ENCODE data around the gene RAB3A. TPM values are rescaled to one million over a fixed set of nuclear protein-coding genes. Genes with fewer than 3 reads are reported as not detected.

RAB3A gene
- total and polyA plus RNA-seq, 7 experiments from 2014 or later: 1.9 to 16.7 (median 7.5) TPM

DNA sequence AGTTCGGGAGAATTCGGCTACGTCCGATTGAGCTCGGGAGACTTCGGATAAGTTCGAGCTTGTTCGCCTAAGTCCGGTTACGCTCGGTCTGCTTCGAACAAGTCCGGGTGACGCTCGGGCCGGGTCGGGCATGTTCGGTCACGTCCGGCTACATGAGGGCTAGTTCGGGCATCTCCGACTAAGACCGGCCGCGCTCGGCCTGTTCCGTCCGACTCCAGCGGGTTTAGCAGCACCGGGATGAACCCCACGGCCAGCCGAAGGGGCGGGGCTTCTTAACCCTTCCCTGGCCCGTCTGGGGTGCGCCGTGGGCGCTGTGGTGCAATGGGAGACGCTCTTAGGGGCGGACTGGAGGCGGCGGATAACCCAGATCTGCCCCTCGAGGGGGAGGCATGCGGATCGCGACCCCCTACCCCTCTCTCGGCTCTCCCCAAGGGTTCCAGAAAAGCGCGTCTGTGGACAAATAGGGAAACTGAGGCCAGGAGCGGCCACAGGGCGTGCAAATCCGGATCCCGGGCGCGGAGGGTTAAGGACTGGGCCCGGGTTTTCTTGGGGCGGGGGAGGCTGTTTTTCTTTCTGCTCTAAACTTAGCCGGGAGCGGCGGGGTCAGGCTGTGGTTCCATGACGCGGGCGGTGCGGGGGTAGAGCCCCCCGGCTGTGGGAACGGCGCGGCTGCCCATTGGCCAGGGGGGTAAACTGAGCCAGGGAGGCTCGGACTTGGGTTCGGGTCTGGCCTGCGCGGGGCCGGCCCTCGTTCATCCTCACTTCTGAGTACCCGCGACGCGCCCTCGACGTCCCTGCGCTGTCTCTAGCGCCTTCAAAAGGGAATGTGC is 20.9 kb upstream of the RAB3A start:
- ChIA-PET POLR2A (interaction anchor here (1.0 to 1.3 kb wide), 2 partner anchors 33 to 55 kb away, joined by 3 to 4 read pairs; no protein-coding TSS in a partner anchor), CTCF (interaction anchor here (0.6 to 1.4 kb wide), 3 partner anchors 8 to 963 kb away, joined by 3 to 7 read pairs (median 3); no protein-coding TSS in a partner anchor)
- peak overlapping the region; percentile 46 for H3K4me3 ChIP-seq (ENCODE audit: low read length)
- H3K36me3 ChIP-seq (ENCODE audit: control insufficient read depth in 2 of 3, insufficient read depth in 3 of 3, low read length in 3 of 3): no peaks in the 10 kb centered on the region
- ATAC-seq (peak; percentile 98), DNase-seq (peak; percentile 65 to 87 (median 80))
- Mint-ChIP-seq H3K27me3 (peaks cover 43 to 66% (median 56%) of the 10 kb centered on the region in 5 donors), H3K4me3 (peak overlapping the region; percentile 80 to 90 (median 87)), H3K9me3 (peaks cover 0 to 2% (median 0%) of the 10 kb centered on the region in 11 donors), H3K4me1 (peaks cover 11 to 25% (median 20%) of the 10 kb centered on the region in 7 donors), H3K27ac (peak overlapping the region in 2 of 9 donors; percentile 41 to 68), H3K36me3 (peaks cover 0 to under 1% (median 0%) of the 10 kb centered on the region in 5 donors)
- peaks cover 6 to 16% of the 10 kb centered on the region in 2 donors for H3K4me1 ChIP-seq (ENCODE audit: control insufficient read depth in 2 of 2, insufficient read depth in 2 of 2, low read length in 2 of 2)
- H3K9me3 ChIP-seq (ENCODE audit: control insufficient read depth in 2 of 3, low read length in 3 of 3): no peaks in the 10 kb centered on the region
- peaks cover 12 to 28% of the 10 kb centered on the region in 2 donors for H3K27me3 ChIP-seq (ENCODE audit: control insufficient read depth in 2 of 2, insufficient read depth in 2 of 2, low read length in 2 of 2)
- intact Hi-C loops (cut with micrococcal nuclease): loop anchor here (1.0 kb wide), 2 partner anchors 20 to 31 kb away; partner anchors contain the start of genes RAB3A (in 2 of the 2) and MPV17L2 (in 1 of the 2)
- H3K27ac ChIP-seq (ENCODE audit: low read depth, low read length): no peak overlapping the region

DNA sequence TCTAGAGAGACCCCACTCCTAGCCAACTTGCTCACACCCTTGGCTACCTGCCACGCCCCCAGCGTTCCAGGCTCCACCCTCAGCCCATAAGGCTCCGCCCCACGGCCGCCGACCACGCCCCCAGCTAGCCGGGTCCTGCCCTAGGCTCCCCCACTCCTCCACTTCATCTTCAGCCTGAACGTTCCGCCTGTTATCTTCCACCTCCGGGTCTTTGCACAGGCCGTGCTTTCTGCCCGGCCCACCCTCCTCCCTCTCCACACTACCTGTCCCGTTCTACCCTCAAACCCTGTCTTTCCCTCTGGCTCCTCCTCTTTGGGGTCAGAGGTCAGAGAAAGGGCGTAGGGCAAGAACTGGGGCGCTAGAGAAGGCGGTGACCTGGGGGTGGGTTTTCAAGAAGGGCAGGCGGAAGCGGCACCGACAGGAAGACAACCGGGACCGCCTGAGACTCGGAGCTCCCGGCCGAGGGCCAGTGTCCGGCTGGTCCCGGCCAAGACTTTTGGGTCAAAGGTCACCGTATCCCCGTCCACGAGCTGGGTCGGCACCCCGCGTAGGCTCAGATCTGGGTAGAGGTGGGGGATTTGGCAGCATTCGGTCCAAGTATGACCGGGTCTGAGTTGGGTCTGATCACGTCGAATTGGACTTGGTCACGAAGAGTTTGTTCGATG is 20.1 kb upstream of the RAB3A start:
- POLR2A ChIA-PET: interaction anchor here (1.0 to 1.3 kb wide), 2 partner anchors 32 to 56 kb away, joined by 3 to 4 read pairs; no protein-coding TSS in a partner anchor
- peak overlapping the region; percentile 46 for H3K4me3 ChIP-seq (ENCODE audit: low read length)
- ATAC-seq (peak; percentile 21), DNase-seq (peak in 2 of 9 donors; percentile 21 to 47)
- peaks cover 12 to 28% of the 10 kb centered on the region in 2 donors for H3K27me3 ChIP-seq (ENCODE audit: control insufficient read depth in 2 of 2, insufficient read depth in 2 of 2, low read length in 2 of 2)
- peaks cover 6 to 16% of the 10 kb centered on the region in 2 donors for H3K4me1 ChIP-seq (ENCODE audit: control insufficient read depth in 2 of 2, insufficient read depth in 2 of 2, low read length in 2 of 2)
- Mint-ChIP-seq H3K4me3 (peak overlapping the region; percentile 80 to 90 (median 87)), H3K27me3 (peaks cover 40 to 63% (median 52%) of the 10 kb centered on the region in 5 donors), H3K9me3 (peaks cover 0 to 2% (median 0%) of the 10 kb centered on the region in 11 donors), H3K27ac (peak overlapping the region in 1 of 9 donors; percentile 68), H3K4me1 (peaks cover 11 to 25% (median 20%) of the 10 kb centered on the region in 7 donors), H3K36me3 (no peaks in the 10 kb centered on the region)
- CTCF ChIA-PET: interaction anchor here (0.6 to 1.4 kb wide), 3 partner anchors 9 to 962 kb away, joined by 3 to 7 read pairs (median 3); no protein-coding TSS in a partner anchor
- H3K36me3 ChIP-seq (ENCODE audit: control insufficient read depth in 2 of 3, insufficient read depth in 3 of 3, low read length in 3 of 3): no peaks in the 10 kb centered on the region
- H3K9me3 ChIP-seq (ENCODE audit: control insufficient read depth in 2 of 3, low read length in 3 of 3): no peaks in the 10 kb centered on the region
- H3K27ac ChIP-seq (ENCODE audit: low read depth, low read length): no peak overlapping the region
- intact Hi-C loops (cut with micrococcal nuclease): loop anchor here (1.0 kb wide), 2 partner anchors 20 to 31 kb away; partner anchors contain the start of genes RAB3A (in 2 of the 2) and MPV17L2 (in 1 of the 2)

DNA sequence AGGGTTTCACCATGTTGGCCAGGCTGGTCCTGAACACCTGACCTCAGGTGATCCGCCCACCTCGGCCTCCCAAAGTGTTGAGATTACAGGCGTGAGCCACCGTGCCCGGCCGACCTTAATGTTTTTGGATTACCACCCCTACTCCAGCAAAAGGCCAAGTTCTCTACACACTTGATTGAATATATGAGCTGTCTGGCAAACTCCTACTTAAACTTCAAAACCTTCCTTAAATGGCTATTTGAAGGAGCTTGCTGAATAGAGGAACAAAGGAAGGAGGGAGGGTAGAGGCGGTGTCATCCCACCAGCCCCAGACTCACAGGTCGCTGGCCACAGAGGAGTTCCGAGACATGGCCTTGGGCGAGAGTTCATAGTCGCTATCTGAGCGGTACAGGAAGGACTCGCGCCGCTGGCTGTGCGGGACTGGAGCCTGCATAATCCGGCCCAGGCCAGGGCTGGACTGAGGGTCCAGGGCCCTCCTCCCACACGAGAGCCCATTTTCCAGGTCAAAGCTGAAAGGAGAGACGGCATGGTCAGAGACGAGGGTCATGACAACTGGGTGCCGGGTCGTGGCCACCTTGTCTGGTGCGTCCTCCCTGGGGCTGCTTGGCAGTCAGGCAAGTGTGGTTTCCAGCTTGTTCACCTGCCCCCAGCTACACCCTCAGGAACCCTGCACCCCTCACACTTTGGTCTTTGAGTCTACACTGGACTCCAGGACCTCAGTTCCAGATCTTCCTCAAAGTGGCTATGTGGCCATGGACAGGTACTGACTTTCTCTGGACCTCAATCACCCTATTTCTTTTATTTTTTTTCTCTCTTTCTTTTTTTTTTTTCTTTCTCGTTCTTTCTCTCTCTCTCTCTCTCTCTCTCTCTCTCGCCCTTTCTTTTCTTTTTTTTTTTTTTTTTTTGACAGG is 18.2 kb upstream of the RAB3A start:
- peak overlapping the region in 1 of 9 donors; percentile 36 for H3K27ac Mint-ChIP-seq
- Histone ChIP-seq H3K4me1 (ENCODE audit: control insufficient read depth in 2 of 2, insufficient read depth in 2 of 2, low read length in 2 of 2) (peaks cover 6 to 16% of the 10 kb centered on the region in 2 donors), H3K4me3 (ENCODE audit: low read length) (no peak overlapping the region), H3K36me3 (ENCODE audit: control insufficient read depth in 2 of 3, insufficient read depth in 3 of 3, low read length in 3 of 3) (no peaks in the 10 kb centered on the region), H3K9me3 (ENCODE audit: control insufficient read depth in 2 of 3, low read length in 3 of 3) (no peaks in the 10 kb centered on the region), H3K27ac (ENCODE audit: low read depth, low read length) (no peak overlapping the region), H3K27me3 (ENCODE audit: control insufficient read depth in 2 of 2, insufficient read depth in 2 of 2, low read length in 2 of 2) (peaks cover 9 to 16% of the 10 kb centered on the region in 2 donors)
- H3K9me3 Mint-ChIP-seq: peaks cover 0 to 2% (median 0%) of the 10 kb centered on the region in 11 donors
- H3K4me1 Mint-ChIP-seq: peaks cover 11 to 25% (median 19%) of the 10 kb centered on the region in 7 donors
- no peak for ATAC-seq
- no peak for DNase-seq
- H3K4me3 Mint-ChIP-seq: no peak overlapping the region
- H3K27me3 Mint-ChIP-seq: peaks cover 28 to 52% (median 42%) of the 10 kb centered on the region in 5 donors
- POLR2A ChIA-PET: interaction anchor here (1.0 kb wide), 1 partner anchor 19 kb away, joined by 4 read pairs; no protein-coding TSS in a partner anchor
- H3K36me3 Mint-ChIP-seq: no peaks in the 10 kb centered on the region
- CTCF ChIA-PET: interaction anchor here (1.0 kb wide), 1 partner anchor 30 kb away, joined by 3 read pairs; no protein-coding TSS in a partner anchor
- intact Hi-C loops (cut with micrococcal nuclease): no loop called here

DNA sequence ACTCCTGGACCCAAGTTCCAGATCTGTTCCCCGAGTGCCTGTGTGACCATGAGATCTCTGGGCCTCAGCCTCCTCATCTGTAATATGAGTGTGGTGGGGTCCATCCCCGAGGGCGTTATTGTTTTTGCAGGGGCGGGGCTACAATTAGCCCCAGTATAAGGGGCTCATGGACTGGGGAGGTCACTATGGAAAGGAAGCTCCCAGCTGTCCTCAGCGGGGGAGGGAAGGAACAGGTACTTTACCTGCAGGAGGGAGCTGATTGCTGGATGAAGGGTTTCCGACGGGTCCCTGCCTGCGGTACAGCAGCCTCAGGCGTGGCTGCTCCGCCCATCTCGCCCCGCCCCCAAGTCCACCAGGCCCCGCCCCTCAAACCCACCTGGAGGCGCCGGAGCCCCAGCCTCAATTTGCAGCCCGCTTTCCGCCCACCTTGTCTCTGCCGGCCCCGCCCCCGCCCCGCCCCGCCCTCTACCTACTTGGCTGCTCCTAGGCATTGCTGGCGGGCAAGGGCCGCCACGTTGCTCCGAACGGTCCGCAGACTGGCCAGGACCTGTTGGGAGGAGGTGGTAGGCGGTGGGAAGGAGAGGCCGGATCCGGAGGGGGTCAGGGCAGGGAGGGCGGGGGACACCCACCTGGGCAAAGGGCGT is 16.9 kb upstream of the RAB3A start:
- H3K4me1 Mint-ChIP-seq: peaks cover 11 to 22% (median 16%) of the 10 kb centered on the region in 7 donors
- no peaks in the 10 kb centered on the region for H3K36me3 Mint-ChIP-seq
- H3K27me3 Mint-ChIP-seq: peaks cover 20 to 44% (median 34%) of the 10 kb centered on the region in 5 donors
- peak overlapping the region in 1 of 10 donors; percentile 21 for H3K4me3 Mint-ChIP-seq
- H3K27ac Mint-ChIP-seq: no peak overlapping the region
- ATAC-seq (no peak), DNase-seq (no peak)
- Histone ChIP-seq H3K27ac (ENCODE audit: low read depth, low read length) (no peak overlapping the region), H3K4me3 (ENCODE audit: low read length) (no peak overlapping the region), H3K9me3 (ENCODE audit: control insufficient read depth in 2 of 3, low read length in 3 of 3) (no peaks in the 10 kb centered on the region), H3K4me1 (ENCODE audit: control insufficient read depth in 2 of 2, insufficient read depth in 2 of 2, low read length in 2 of 2) (peaks cover 6 to 12% of the 10 kb centered on the region in 2 donors), H3K36me3 (ENCODE audit: control insufficient read depth in 2 of 3, insufficient read depth in 3 of 3, low read length in 3 of 3) (no peaks in the 10 kb centered on the region), H3K27me3 (ENCODE audit: control insufficient read depth in 2 of 2, insufficient read depth in 2 of 2, low read length in 2 of 2) (peaks cover 8 to 14% of the 10 kb centered on the region in 2 donors)
- POLR2A ChIA-PET: no interaction called here
- CTCF ChIA-PET: interaction anchor here (0.9 kb wide), 1 partner anchor 29 kb away, joined by 3 read pairs; no protein-coding TSS in a partner anchor
- intact Hi-C loops (cut with micrococcal nuclease): no loop called here
- H3K9me3 Mint-ChIP-seq: peaks cover 0 to 2% (median 0%) of the 10 kb centered on the region in 11 donors

DNA sequence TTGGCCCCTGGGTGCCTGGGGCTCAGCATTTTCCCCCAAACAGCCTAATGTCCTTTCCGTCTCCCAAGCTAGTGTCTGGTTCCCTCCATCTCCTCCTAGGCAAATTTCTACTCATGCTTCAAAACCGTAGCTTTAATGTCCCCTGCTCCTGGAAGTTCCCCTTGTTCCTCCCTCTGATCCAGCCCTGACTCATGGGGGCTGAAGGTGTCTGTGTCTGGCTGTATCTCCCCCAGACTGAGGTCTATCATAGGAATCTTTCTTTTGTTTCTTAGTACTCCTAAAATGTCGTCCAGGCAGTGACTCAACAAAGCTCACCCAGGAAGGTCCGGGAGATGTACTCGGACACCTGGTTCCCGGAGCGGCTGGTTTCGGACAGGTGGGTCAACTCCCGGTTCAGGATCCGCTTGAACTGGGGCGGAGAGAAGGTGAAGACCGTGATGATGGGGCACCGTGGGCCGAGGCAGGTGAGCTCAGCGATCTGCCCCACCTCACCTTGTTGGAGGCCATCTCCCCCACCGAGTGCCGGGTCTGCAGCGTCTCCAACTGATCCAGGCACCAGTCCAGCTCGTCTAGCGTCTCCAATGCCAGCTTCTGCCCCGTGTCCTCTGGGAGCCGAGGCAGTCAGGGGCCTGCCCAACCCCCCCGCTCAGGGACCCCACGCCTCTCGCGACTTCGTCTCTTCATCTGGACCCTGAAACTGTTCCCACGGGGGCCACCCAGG is 16.2 kb upstream of the RAB3A start:
- ATAC-seq: no peak
- Histone ChIP-seq H3K4me3 (ENCODE audit: low read length) (no peak overlapping the region), H3K4me1 (ENCODE audit: control insufficient read depth in 2 of 2, insufficient read depth in 2 of 2, low read length in 2 of 2) (peaks cover 5 to 6% of the 10 kb centered on the region in 2 donors), H3K27ac (ENCODE audit: low read depth, low read length) (no peak overlapping the region), H3K27me3 (ENCODE audit: control insufficient read depth in 2 of 2, insufficient read depth in 2 of 2, low read length in 2 of 2) (peaks cover 3 to 7% of the 10 kb centered on the region in 2 donors), H3K36me3 (ENCODE audit: control insufficient read depth in 2 of 3, insufficient read depth in 3 of 3, low read length in 3 of 3) (no peaks in the 10 kb centered on the region), H3K9me3 (ENCODE audit: control insufficient read depth in 2 of 3, low read length in 3 of 3) (no peaks in the 10 kb centered on the region)
- Mint-ChIP-seq H3K9me3 (peaks cover 0 to 2% (median 0%) of the 10 kb centered on the region in 11 donors), H3K4me1 (peaks cover 9 to 17% (median 11%) of the 10 kb centered on the region in 7 donors), H3K36me3 (no peaks in the 10 kb centered on the region), H3K27ac (peak overlapping the region in 1 of 9 donors; percentile 0), H3K4me3 (no peak overlapping the region), H3K27me3 (peaks cover 17 to 39% (median 27%) of the 10 kb centered on the region in 5 donors)
- ChIA-PET POLR2A (interaction anchor here (0.6 kb wide), 2 partner anchors 10 to 181 kb away, joined by 3 read pairs; no protein-coding TSS in a partner anchor), CTCF (interaction anchor here (0.9 kb wide), 2 partner anchors 28 to 29 kb away, joined by 3 read pairs; no protein-coding TSS in a partner anchor)
- intact Hi-C loops (cut with micrococcal nuclease): no loop called here
- no peak for DNase-seq

Measured in naive thymus-derived CD4-positive, alpha-beta T cell (primary cell).